GM12872 (cell line): Measurements from ENCODE around the gene USE1.

Source experiments
- TF ChIP-seq, protein P1 (sequence below): IDR thresholded peaks from 3 replicates; pipeline ENCODE4 v1.5.1; 2011; ENCODE audit warnings: low read depth, mild to moderate bottlenecking, low read length, moderate library complexity; ENCODE audit not compliant: insufficient read depth

USE1 gene

GRCh38 chr19:17245535-17245984, 30.4 kb downstream of the USE1 start, which contains the start of gene NR2F6:
Gene NR2F6 (minus strand): TSS chr19:17245919. CDS start chr19:17245220, 699 bp downstream.
- TF ChIP-seq, protein P1, sequence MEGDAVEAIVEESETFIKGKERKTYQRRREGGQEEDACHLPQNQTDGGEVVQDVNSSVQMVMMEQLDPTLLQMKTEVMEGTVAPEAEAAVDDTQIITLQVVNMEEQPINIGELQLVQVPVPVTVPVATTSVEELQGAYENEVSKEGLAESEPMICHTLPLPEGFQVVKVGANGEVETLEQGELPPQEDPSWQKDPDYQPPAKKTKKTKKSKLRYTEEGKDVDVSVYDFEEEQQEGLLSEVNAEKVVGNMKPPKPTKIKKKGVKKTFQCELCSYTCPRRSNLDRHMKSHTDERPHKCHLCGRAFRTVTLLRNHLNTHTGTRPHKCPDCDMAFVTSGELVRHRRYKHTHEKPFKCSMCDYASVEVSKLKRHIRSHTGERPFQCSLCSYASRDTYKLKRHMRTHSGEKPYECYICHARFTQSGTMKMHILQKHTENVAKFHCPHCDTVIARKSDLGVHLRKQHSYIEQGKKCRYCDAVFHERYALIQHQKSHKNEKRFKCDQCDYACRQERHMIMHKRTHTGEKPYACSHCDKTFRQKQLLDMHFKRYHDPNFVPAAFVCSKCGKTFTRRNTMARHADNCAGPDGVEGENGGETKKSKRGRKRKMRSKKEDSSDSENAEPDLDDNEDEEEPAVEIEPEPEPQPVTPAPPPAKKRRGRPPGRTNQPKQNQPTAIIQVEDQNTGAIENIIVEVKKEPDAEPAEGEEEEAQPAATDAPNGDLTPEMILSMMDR = no peak

GRCh38 chr19:17246681-17247425, 31.7 kb downstream of the USE1 start:
- TF ChIP-seq, protein P1 = no peak

DNA sequence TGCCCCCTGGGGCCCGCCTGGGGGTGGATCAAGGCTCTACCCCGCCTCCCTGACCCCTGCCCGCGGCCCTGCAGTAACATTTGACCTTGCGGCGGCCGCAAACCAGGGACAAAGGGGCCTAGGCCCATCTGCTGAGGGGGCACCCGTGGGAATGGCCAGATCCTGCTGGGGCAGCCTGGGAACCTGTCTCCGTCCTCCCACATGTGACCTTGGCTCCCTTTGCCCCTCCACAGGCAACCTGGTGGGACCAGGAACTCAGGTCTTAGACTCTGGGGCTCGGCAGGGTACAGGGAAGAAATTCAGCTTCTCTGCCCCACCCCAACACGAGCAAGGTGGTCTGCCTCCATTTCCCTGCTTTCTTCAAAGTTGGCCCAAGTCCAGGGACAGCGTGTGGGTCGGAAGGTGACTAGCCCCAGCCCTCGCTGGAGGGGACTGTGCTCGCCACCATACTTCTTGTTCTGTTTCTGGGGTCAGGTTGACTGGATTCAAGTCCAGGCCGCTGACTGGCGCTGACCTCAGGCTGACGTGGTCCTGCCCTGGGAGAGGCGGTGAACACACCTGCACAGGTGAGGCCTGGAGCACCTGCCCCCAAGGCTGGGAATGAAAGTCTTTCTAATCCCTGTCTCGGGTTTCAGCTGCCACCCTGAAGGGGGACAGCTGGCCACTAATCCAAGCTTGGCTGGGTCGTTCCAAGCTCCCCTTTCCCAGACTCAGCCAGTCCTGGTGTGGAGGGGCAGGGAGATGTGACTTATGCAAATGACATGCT, 33.0 kb downstream of the USE1 start:
- TF ChIP-seq, protein P1 = no peak

DNA sequence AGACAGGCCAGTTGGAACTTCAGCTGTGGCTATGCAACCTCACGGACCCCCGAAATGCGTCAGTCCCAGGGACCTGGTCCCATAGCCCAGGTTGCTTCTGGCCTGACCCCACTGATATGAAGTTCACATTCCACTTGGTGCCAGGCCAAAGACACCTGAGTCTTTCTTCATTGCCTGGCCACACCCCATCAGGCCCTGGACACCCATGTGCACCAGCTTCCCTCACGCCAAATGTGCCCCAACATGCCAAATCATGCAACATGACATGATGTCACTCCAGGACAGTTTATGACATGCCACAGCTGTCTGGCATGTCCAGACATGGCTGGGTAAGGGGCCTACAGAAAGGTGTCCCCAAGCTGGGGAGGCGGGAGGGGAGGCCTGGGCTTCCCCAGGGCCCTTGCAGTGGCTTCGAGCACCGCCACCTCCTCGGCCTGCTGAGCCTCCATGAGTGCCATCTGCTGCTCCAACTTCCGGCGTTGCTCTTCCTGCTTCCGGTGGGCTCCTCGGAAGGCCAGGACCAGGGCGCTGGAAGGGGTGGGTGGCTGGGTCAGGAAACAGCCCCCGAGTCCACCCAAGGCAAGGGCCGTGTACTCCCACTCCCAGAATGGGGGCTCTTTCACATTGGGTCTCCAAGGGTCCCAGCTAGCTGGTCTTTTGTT, 34.9 kb downstream of the USE1 start:
- TF ChIP-seq, protein P1 = no peak

- TF ChIP-seq, protein P1 = no peak
These were observed 39.5 kb downstream of the USE1 start for GRCh38 chr19:17254636-17255035.

- TF ChIP-seq, protein P1 = no peak
These were observed 40.0 kb downstream of the USE1 start for GRCh38 chr19:17255150-17255621.

DNA sequence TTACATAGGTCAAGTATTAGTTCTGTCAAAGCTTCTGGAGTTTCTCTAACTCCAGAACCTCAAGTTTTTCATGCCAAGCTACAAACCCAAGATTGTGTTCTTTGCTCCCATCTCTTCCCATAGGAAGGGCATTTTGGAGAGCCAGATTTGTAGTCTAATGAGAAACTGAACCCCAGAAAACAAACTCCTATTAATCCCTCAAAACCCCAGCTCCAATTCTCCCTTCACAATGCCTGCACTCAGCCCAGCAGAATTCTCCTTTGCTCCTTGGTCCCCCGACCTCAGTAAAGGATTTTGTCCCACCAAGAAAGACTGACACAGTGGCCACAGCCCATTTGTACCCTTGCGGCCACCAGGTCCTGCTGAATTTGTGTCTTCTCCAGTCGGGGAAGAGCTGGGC, 41.0 kb downstream of the USE1 start:
- TF ChIP-seq, protein P1 = no peak
